ENCODE results near the gene MYOCOS. TPM values are rescaled to one million over a fixed set of nuclear protein-coding genes. Genes with fewer than 3 reads are reported as not detected.

Gene MYOCOS, protein sequence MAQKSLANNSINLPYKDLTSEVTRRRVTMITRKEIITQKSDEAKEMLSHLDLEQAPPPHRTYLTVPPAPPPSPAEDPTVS
- total RNA-seq, result not detected
- not detected for polyA plus RNA-seq
- long read RNA-seq, donor 1, result 0 reads
- long read RNA-seq, donor 2, result 0 reads

- no peaks in the 10 kb centered on the region for H3K4me1 ChIP-seq
- no peaks in the 10 kb centered on the region for H3K9me3 ChIP-seq
- intact Hi-C loops (cut with DNase I; ENCODE audit: low total_unique reads), result no loop called here
- H3K27ac ChIP-seq, result no peak within 1 kb of the TSS
- no peak within 1 kb of the TSS for H3K4me3 ChIP-seq
- 67 to 79% (median 72%) methylated on average over 7 of the region's 7 CpGs for WGBS, 5 donors
- no peaks in the 10 kb centered on the region for H3K36me3 ChIP-seq
- DNase-seq, result no peak
- no peaks in the 10 kb centered on the region for H3K27me3 ChIP-seq (replicated peaks in 1 of 7)
- TF ChIP-seq, protein P1, sequence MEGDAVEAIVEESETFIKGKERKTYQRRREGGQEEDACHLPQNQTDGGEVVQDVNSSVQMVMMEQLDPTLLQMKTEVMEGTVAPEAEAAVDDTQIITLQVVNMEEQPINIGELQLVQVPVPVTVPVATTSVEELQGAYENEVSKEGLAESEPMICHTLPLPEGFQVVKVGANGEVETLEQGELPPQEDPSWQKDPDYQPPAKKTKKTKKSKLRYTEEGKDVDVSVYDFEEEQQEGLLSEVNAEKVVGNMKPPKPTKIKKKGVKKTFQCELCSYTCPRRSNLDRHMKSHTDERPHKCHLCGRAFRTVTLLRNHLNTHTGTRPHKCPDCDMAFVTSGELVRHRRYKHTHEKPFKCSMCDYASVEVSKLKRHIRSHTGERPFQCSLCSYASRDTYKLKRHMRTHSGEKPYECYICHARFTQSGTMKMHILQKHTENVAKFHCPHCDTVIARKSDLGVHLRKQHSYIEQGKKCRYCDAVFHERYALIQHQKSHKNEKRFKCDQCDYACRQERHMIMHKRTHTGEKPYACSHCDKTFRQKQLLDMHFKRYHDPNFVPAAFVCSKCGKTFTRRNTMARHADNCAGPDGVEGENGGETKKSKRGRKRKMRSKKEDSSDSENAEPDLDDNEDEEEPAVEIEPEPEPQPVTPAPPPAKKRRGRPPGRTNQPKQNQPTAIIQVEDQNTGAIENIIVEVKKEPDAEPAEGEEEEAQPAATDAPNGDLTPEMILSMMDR (IDR thresholded peaks at IDR 0.05 in 8 of 11, conservative IDR thresholded peaks at IDR 0.05 in 3 of 11), result no peak
- TF ChIP-seq POLR2A (IDR thresholded peaks at IDR 0.05) (no peak), POLR2AphosphoS5 (IDR thresholded peaks at IDR 0.05) (no peak)
Observed at GRCh38 chr1:171622152-171622462, at the start of gene MYOCOS. Gene MYOCOS, plus strand, starts transcription at chr1:171622243. Its CDS starts 1,641 bp downstream, at chr1:171623884.

DNA sequence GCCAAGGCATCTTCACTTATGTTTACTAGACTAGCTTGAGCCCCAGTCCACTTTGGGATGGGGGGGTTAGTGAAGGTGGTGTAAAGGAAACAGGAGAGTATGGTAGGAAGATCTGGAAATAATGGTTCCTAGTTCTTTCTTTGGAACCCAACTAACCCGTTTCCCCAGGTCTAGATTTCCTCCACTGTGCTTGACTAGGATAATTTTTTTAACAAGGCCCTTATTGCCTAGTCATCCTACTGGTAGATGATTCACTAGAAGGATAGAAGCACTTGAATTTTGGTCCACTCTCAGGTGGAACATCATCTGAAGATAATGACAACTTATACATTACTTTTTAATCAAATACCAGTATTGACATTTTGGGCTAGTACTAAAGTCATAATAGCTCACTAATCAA lies 45.9 kb upstream of the MYOCOS start:
- Histone ChIP-seq H3K9me3 (no peaks in the 10 kb centered on the region), H3K4me3 (no peak overlapping the region), H3K27me3 (replicated peaks in 1 of 7) (no peaks in the 10 kb centered on the region), H3K27ac (no peak overlapping the region), H3K4me1 (no peaks in the 10 kb centered on the region), H3K36me3 (peaks cover 0 to 100% (median 85%) of the 10 kb centered on the region in 6 donors)
- WGBS, 5 donors, result 81 to 95% (median 92%) methylated on average over 1 of the region's 1 CpG
- TF ChIP-seq, protein P1 (IDR thresholded peaks at IDR 0.05 in 8 of 11, conservative IDR thresholded peaks at IDR 0.05 in 3 of 11), result no peak
- TF ChIP-seq POLR2A (IDR thresholded peaks at IDR 0.05) (no peak), POLR2AphosphoS5 (IDR thresholded peaks at IDR 0.05) (no peak)
- no peak for DNase-seq
- intact Hi-C loops (cut with DNase I; ENCODE audit: low total_unique reads), result no loop called here

GRCh38 chr1:171581226-171581625 lies 40.8 kb upstream of the MYOCOS start:
- TF ChIP-seq, protein P1 (IDR thresholded peaks at IDR 0.05 in 8 of 11, conservative IDR thresholded peaks at IDR 0.05 in 3 of 11), result no peak
- TF ChIP-seq POLR2AphosphoS5 (IDR thresholded peaks at IDR 0.05) (no peak), POLR2A (IDR thresholded peaks at IDR 0.05) (no peak)
- peaks cover 0 to 100% (median 90%) of the 10 kb centered on the region in 6 donors for H3K36me3 ChIP-seq
- no peak overlapping the region for H3K27ac ChIP-seq
- no peak overlapping the region for H3K4me3 ChIP-seq
- no peak for DNase-seq
- H3K9me3 ChIP-seq, result no peaks in the 10 kb centered on the region
- WGBS, 5 donors, result 79 to 88% (median 84%) methylated on average over 3 of the region's 3 CpGs
- no peaks in the 10 kb centered on the region for H3K27me3 ChIP-seq (replicated peaks in 1 of 7)
- no peaks in the 10 kb centered on the region for H3K4me1 ChIP-seq
- intact Hi-C loops (cut with DNase I; ENCODE audit: low total_unique reads), result no loop called here

DNA sequence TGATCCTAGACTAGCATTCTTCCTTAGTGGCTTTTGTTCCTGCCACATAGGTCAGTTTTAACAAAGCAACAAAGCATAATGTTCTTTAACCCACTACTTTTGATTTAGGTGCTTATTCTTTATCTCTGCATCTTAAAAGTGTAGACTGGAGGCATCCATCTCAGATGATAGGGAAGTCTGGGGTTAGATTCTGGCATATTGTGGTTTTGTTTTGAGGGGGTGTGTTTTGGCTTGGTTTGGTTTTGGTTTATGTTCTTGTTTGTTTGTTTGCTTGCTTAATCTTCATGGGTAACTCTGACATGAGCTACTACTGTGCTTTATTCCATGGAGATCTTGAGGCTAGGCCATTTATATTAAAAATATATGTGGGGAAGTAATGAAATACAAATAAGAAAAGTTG lies 40.3 kb upstream of the MYOCOS start:
- Histone ChIP-seq H3K4me1 (no peaks in the 10 kb centered on the region), H3K27ac (no peak overlapping the region), H3K36me3 (peaks cover 0 to 100% (median 90%) of the 10 kb centered on the region in 6 donors), H3K27me3 (replicated peaks in 1 of 7) (no peaks in the 10 kb centered on the region), H3K9me3 (no peaks in the 10 kb centered on the region), H3K4me3 (no peak overlapping the region)
- intact Hi-C loops (cut with DNase I; ENCODE audit: low total_unique reads), result no loop called here
- TF ChIP-seq POLR2A (IDR thresholded peaks at IDR 0.05) (no peak), POLR2AphosphoS5 (IDR thresholded peaks at IDR 0.05) (no peak)
- TF ChIP-seq, protein P1 (IDR thresholded peaks at IDR 0.05 in 8 of 11, conservative IDR thresholded peaks at IDR 0.05 in 3 of 11), result no peak
- DNase-seq, result no peak

Measured in spleen (tissue), 13 donors.